Endothelial cell of umbilical vein (primary cell): ENCODE results near the gene CLEC16A.

Source experiments
- EZH2 ChIP-seq: IDR thresholded peaks from 2 replicates; pipeline ENCODE4 v1.6.1; 2012; ENCODE audit warnings: borderline replicate concordance, low read depth, mild to moderate bottlenecking, moderate library complexity, low read length, inconsistent platforms; ENCODE audit not compliant: severe bottlenecking
- JUN ChIP-seq: IDR thresholded peaks from 2 replicates; pipeline ENCODE4 v1.6.1; 2011; ENCODE audit warnings: borderline replicate concordance, low read depth; ENCODE audit not compliant: insufficient read length, insufficient read depth
- MYC ChIP-seq: IDR thresholded peaks from one replicate; pipeline ENCODE4 v1.6.1; 2011; ENCODE audit warnings: mild to moderate bottlenecking, low read depth, low read length
- POLR2A ChIP-seq: IDR thresholded peaks from 2 replicates; pipeline ENCODE4 v1.6.1; 2012; ENCODE audit warnings: low read depth, mild to moderate bottlenecking, control low read depth, low read length
- POLR2AphosphoS5 ChIP-seq: IDR thresholded peaks from 2 replicates; pipeline ENCODE4 v1.6.1; 2012; ENCODE audit warnings: low read depth, mild to moderate bottlenecking, control low read depth, low read length, moderate library complexity; ENCODE audit not compliant: insufficient read depth
- TF ChIP-seq, protein P1 (sequence below), 2 donors: IDR thresholded peaks; 1 replicate in 1 of 2; 2 replicates in 1 of 2; pipeline ENCODE4 v1.5.1; 2011; ENCODE audit warnings: low read length in 2 of 2, mild to moderate bottlenecking in 2 of 2, moderate library complexity in 2 of 2, control low read depth in 1 of 2, inconsistent platforms in 1 of 2, low read depth in 1 of 2; ENCODE audit not compliant: insufficient read depth in 1 of 2; ENCODE audit errors: extremely low read depth in 1 of 2

DNA sequence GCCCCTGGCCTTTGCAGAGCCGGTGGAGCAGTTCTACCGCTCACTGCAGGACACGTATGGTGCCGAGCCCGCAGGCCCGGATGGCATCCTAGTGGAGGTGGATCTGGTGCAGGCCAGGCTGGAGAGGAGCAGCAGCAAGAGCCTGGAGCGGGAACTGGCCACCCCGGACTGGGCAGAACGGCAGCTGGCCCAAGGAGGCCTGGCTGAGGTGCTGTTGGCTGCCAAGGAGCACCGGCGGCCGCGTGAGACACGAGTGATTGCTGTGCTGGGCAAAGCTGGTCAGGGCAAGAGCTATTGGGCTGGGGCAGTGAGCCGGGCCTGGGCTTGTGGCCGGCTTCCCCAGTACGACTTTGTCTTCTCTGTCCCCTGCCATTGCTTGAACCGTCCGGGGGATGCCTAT is 37.9 kb upstream of the CLEC16A start:
- TF ChIP-seq MYC: no peak
- TF ChIP-seq EZH2: no peak
- TF ChIP-seq, protein P1, sequence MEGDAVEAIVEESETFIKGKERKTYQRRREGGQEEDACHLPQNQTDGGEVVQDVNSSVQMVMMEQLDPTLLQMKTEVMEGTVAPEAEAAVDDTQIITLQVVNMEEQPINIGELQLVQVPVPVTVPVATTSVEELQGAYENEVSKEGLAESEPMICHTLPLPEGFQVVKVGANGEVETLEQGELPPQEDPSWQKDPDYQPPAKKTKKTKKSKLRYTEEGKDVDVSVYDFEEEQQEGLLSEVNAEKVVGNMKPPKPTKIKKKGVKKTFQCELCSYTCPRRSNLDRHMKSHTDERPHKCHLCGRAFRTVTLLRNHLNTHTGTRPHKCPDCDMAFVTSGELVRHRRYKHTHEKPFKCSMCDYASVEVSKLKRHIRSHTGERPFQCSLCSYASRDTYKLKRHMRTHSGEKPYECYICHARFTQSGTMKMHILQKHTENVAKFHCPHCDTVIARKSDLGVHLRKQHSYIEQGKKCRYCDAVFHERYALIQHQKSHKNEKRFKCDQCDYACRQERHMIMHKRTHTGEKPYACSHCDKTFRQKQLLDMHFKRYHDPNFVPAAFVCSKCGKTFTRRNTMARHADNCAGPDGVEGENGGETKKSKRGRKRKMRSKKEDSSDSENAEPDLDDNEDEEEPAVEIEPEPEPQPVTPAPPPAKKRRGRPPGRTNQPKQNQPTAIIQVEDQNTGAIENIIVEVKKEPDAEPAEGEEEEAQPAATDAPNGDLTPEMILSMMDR (IDR thresholded peaks at IDR 0.05; ENCODE audit: extremely low read depth in 1 of 2, insufficient read depth in 1 of 2, low read depth in 1 of 2, low read length in 2 of 2): no peak
- TF ChIP-seq POLR2AphosphoS5: no peak
- no peak for TF ChIP-seq POLR2A
- no peak for TF ChIP-seq JUN
